ENCODE measurements around the gene IFNK. TPM values are rescaled to one million over a fixed set of nuclear protein-coding genes. Genes with fewer than 3 reads are reported as not detected.

IFNK gene
- polyA plus RNA-seq, 1 donor (not counting 4 experiments of a cell fraction or from before 2014, with no cell fraction given) = 29.2 TPM

DNA sequence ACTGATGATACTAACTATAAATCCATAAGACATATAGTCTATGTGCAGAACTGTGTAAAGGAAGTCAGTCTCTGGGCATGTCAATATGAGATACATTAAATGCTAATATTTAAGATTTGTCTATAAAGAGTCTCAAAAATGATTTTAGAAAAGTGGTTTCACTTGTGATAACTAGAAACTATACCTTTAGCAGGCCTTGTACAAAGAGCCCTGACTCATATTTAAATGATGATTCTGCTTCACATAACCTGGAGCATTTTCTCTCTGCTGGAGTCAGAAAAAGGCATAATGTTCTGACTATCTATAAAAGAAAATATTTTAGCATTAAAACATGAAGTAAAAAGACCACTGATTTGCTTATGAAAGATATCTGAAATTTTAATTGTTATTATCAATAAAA is 34.2 kb downstream of the IFNK start:
- Histone ChIP-seq H3K9me1 (ENCODE audit: control insufficient read depth, extremely low read depth, insufficient read depth, low read length) (no peaks in the 10 kb centered on the region), H2AFZ (ENCODE audit: control insufficient read depth, low read length) (no peak overlapping the region), H3K27ac (ENCODE audit: control insufficient read depth, insufficient read depth, low read length) (no peak overlapping the region), H3K4me3 (ENCODE audit: control insufficient read depth in 2 of 3, extremely low read depth in 1 of 3, insufficient read depth in 2 of 3, low read depth in 1 of 3, low read length in 3 of 3) (no peak overlapping the region), H3K79me2 (ENCODE audit: control insufficient read depth, insufficient read depth, low read length) (no peaks in the 10 kb centered on the region), H3K9ac (ENCODE audit: control insufficient read depth, extremely low read depth, insufficient read depth, low read length) (no peak overlapping the region), H3K9me3 (ENCODE audit: control insufficient read depth, low read depth, low read length) (no peaks in the 10 kb centered on the region), H4K20me1 (ENCODE audit: control insufficient read depth, extremely low read depth, insufficient read depth, low read length) (no peaks in the 10 kb centered on the region), H3K27me3 (ENCODE audit: control insufficient read depth, extremely low read depth, insufficient read depth, low read length) (no peaks in the 10 kb centered on the region), H3K4me1 (ENCODE audit: control insufficient read depth, extremely low read depth, insufficient read depth, low read length) (no peaks in the 10 kb centered on the region), H3K36me3 (ENCODE audit: control insufficient read depth in 2 of 2, extremely low read depth in 1 of 2, insufficient read depth in 2 of 2, low read length in 2 of 2) (no peaks in the 10 kb centered on the region), H3K4me2 (ENCODE audit: control insufficient read depth, extremely low read depth, insufficient read depth, low read depth, low read length) (no peak overlapping the region)
- FAIRE-seq = peak; percentile 51
- dilution Hi-C loops (cut with MboI; ENCODE audit: extremely low pct_ligation_motif_present, low sequenced_read_pairs) = no loop called here
- DNase-seq (ENCODE audit: low read depth, low spot score) = no peak
- TF ChIP-seq, protein P1, sequence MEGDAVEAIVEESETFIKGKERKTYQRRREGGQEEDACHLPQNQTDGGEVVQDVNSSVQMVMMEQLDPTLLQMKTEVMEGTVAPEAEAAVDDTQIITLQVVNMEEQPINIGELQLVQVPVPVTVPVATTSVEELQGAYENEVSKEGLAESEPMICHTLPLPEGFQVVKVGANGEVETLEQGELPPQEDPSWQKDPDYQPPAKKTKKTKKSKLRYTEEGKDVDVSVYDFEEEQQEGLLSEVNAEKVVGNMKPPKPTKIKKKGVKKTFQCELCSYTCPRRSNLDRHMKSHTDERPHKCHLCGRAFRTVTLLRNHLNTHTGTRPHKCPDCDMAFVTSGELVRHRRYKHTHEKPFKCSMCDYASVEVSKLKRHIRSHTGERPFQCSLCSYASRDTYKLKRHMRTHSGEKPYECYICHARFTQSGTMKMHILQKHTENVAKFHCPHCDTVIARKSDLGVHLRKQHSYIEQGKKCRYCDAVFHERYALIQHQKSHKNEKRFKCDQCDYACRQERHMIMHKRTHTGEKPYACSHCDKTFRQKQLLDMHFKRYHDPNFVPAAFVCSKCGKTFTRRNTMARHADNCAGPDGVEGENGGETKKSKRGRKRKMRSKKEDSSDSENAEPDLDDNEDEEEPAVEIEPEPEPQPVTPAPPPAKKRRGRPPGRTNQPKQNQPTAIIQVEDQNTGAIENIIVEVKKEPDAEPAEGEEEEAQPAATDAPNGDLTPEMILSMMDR (optimal IDR thresholded peaks at IDR 0.05 in 1 of 3, IDR thresholded peaks at IDR 0.05 in 1 of 3, conservative IDR thresholded peaks at IDR 0.05 in 1 of 3; ENCODE audit: extremely low read depth in 1 of 3, insufficient read depth in 2 of 3, low read length in 3 of 3) = no peak
- TF ChIP-seq EZH2 (IDR thresholded peaks at IDR 0.05; ENCODE audit: low read length) = no peak

DNA sequence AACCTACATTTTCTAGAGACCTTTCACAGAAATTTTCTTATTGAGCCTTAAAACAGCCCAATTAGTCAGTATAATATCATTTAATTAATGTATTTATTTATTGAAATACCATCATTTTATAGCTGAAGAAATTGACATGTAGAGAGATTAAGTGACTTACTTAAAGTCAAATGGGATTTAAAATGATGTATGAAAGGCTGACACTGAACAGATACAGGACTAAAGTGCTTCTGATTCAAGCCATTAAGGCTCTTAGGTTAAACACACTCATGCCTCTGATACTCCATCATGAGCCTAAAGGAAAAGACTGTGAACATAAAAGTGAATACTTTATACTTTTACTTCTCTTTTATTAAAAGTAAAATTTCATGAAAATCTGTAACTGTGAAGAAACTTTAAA is 36.4 kb downstream of the IFNK start:
- dilution Hi-C loops (cut with MboI; ENCODE audit: extremely low pct_ligation_motif_present, low sequenced_read_pairs) = no loop called here

More for the DNA sequence above, 36.4 kb downstream of the IFNK start:
- FAIRE-seq (no peak), DNase-seq (ENCODE audit: low read depth, low spot score) (no peak)
- Histone ChIP-seq H3K27me3 (ENCODE audit: control insufficient read depth, extremely low read depth, insufficient read depth, low read length) (no peaks in the 10 kb centered on the region), H2AFZ (ENCODE audit: control insufficient read depth, low read length) (no peak overlapping the region), H3K36me3 (ENCODE audit: control insufficient read depth in 2 of 2, extremely low read depth in 1 of 2, insufficient read depth in 2 of 2, low read length in 2 of 2) (no peaks in the 10 kb centered on the region), H3K9me1 (ENCODE audit: control insufficient read depth, extremely low read depth, insufficient read depth, low read length) (no peaks in the 10 kb centered on the region), H3K27ac (ENCODE audit: control insufficient read depth, insufficient read depth, low read length) (no peak overlapping the region), H3K4me1 (ENCODE audit: control insufficient read depth, extremely low read depth, insufficient read depth, low read length) (no peaks in the 10 kb centered on the region), H3K9ac (ENCODE audit: control insufficient read depth, extremely low read depth, insufficient read depth, low read length) (no peak overlapping the region), H3K9me3 (ENCODE audit: control insufficient read depth, low read depth, low read length) (no peaks in the 10 kb centered on the region), H4K20me1 (ENCODE audit: control insufficient read depth, extremely low read depth, insufficient read depth, low read length) (no peaks in the 10 kb centered on the region), H3K4me3 (ENCODE audit: control insufficient read depth in 2 of 3, extremely low read depth in 1 of 3, insufficient read depth in 2 of 3, low read depth in 1 of 3, low read length in 3 of 3) (no peak overlapping the region), H3K4me2 (ENCODE audit: control insufficient read depth, extremely low read depth, insufficient read depth, low read depth, low read length) (no peak overlapping the region), H3K79me2 (ENCODE audit: control insufficient read depth, insufficient read depth, low read length) (no peaks in the 10 kb centered on the region)
- TF ChIP-seq, protein P1 (optimal IDR thresholded peaks at IDR 0.05 in 1 of 3, IDR thresholded peaks at IDR 0.05 in 1 of 3, conservative IDR thresholded peaks at IDR 0.05 in 1 of 3; ENCODE audit: extremely low read depth in 1 of 3, insufficient read depth in 2 of 3, low read length in 3 of 3) = no peak
- no peak for TF ChIP-seq EZH2 (IDR thresholded peaks at IDR 0.05; ENCODE audit: low read length)
